HG03095 (cell line): ENCODE measurements around the gene RAB40C.

Experiments
- ATAC-seq: cut with Tn5 transposase; IDR thresholded peaks from one replicate; pipeline ENCODE4 v1.9.1; 2021; ENCODE audit warnings: moderate library complexity; ENCODE audit not compliant: unreplicated experiment

The RAB40C gene

GRCh38 chr16:678209-678857 lies 88.5 kb downstream of the RAB40C start:
- no peak for ATAC-seq
